Measurements from ENCODE around the gene CUL5. TPM values are rescaled to one million over a fixed set of nuclear protein-coding genes. Genes with fewer than 3 reads are reported as not detected.

The CUL5 gene
- total and polyA plus RNA-seq, 2 of the 8 experiments (the other 6 are each of a cell fraction or from before 2014, with no cell fraction given) = 4.9 to 31.8 TPM

DNA sequence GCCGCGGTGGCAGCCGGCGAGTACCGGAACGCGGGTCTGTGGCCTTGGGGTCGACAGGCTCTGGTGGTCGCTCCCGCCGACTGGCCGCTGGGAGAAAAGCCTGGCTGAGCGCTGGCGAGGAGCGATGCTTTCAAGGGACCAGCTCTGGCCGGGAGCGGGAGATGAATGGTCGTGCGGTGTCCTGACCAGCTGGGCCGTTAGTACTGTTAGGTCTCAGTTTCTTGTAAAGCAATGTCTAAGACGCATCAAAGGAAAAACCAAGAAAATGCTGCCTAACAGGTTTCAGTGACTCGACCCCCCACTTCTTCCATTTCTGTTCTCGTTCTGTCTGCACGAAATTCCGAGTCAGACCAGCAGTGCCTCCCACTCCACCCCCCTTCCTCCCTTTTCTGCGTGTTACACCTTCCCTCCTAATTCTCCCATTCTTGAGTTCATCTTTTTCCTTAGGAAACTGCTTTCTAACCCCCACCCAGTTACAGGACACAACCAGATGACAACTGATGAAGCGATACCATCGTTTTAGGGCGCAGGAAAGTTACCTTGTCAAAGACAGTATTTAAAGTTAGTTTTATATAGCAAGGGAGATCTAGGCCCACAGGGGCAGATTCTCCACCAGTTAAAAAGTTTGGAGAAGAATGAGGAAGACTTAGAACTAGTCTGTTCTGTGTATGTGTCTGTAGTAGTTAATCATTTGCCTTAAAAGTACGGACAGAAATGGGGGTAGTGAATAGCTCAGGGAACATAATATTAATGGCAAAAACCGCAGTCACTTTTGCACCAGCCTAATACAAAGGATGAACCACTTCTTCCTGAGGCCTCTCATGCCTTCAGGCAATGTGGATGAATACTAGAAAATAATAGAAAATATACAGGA is 1.0 kb downstream of the CUL5 start (continued):
- TF ChIP-seq SAP30 (IDR thresholded peaks at IDR 0.05; ENCODE audit: insufficient read depth, insufficient replicate concordance, low read length) (no peak), CREB1 (IDR thresholded peaks at IDR 0.05) (no peak), JUN (IDR thresholded peaks at IDR 0.05; ENCODE audit: low read depth, low read length) (no peak), SIN3A (conservative IDR thresholded peaks at IDR 0.05 in 1 of 2, IDR thresholded peaks at IDR 0.05 in 1 of 2; ENCODE audit: low read depth in 1 of 2, low read length in 2 of 2) (0 out of 4 replicates have a peak, but pooled peaks of 1 of the 2 experiments have one; percentile 26), CTBP2 (IDR thresholded peaks at IDR 0.05; ENCODE audit: borderline replicate concordance, insufficient read depth, insufficient read length, low read length) (no peak), NANOG (IDR thresholded peaks at IDR 0.05; ENCODE audit: insufficient read depth, low read depth, low read length, poor library complexity, severe bottlenecking) (no peak), RFX5 (IDR thresholded peaks at IDR 0.05; ENCODE audit: borderline replicate concordance, low read depth, low read length) (no peak), NRF1 (IDR thresholded peaks at IDR 0.05; ENCODE audit: low read depth, low read length) (no peak), TAF1 (IDR thresholded peaks at IDR 0.05; ENCODE audit: low read depth, low read length) (peak; percentile 61), TCF12 (IDR thresholded peaks at IDR 0.05; ENCODE audit: low read depth, low read length) (no peak)
- TF ChIP-seq, protein P1, sequence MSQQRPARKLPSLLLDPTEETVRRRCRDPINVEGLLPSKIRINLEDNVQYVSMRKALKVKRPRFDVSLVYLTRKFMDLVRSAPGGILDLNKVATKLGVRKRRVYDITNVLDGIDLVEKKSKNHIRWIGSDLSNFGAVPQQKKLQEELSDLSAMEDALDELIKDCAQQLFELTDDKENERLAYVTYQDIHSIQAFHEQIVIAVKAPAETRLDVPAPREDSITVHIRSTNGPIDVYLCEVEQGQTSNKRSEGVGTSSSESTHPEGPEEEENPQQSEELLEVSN (IDR thresholded peaks at IDR 0.05) = no peak
